GM19438 (cell line): ENCODE data around the gene MEGF11.

ENCODE experiments used
- ATAC-seq: cut with Tn5 transposase; IDR thresholded peaks from one replicate; pipeline ENCODE4 v1.9.1; 2021; ENCODE audit warnings: low read depth; ENCODE audit not compliant: unreplicated experiment

Gene MEGF11

DNA sequence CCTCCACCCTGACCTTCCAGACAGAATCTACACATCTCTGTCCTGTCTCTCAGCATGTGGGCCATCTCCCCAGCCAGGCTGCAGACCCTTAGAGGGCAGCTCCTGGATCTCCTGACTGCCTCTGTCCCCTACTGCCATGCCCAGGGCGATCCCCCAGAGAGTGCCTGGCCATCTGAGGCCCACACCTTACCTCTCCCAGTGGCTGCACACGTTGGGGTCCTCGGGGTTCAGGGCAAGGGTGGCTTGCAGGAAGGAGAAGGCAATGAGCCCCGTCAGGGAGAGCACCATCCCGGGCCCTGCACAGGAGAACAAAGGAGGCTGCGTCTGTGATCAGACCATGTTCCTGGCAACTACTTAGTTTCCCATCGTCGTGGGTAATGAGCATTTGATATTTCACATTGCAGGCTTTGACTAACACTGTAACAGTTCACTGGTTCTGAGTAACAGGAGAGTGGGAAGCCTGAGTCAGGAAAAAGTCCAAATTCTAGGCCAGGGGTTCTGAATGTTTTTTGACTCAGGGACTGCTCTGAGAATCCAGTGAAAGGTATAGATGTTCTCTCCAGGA, 125.4 kb downstream of the MEGF11 start:
- ATAC-seq: no peak

GRCh38 chr15:66126456-66126855, 127.1 kb downstream of the MEGF11 start:
- no peak for ATAC-seq

GRCh38 chr15:66126031-66126441, 127.5 kb downstream of the MEGF11 start:
- no peak for ATAC-seq

DNA sequence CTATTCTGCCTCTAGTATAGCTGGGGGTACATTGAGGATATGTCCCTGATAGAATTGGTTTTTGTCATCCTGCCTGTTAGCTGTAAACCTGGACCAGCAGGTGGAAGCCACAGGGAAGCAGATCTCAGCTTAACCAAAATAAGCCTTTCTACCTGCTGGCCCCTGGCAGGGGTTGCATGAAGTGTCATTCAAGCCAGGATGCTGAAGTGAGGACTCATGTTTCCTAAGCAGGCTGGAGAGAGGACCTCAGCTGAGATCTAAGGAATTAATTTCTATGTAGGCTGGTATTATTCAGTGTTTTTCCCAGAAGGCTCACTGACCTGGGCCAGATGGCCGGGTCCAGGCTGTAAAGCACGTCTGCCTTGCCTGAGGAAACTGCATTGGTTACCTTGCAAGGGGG, 128.9 kb downstream of the MEGF11 start:
- no peak for ATAC-seq

DNA sequence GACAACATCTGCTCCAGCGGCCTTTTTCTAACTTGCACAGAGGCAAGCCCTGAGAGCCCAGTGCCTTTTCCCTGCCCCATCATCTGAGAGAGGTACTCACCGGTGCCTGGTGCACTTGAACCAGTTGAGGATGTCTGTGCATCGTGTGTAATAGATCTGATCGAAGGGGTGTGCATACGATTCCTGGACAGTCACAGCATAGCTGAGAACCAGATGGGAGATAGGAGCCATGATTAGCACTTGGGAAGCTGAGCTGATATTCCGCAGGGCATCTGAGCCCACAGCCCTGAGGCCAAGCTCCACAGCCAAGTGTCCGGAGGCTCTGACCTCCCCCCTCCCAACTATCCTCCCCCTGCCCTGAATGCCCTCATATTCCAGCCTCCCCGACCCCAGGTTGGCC, 129.8 kb downstream of the MEGF11 start:
- ATAC-seq: no peak

DNA sequence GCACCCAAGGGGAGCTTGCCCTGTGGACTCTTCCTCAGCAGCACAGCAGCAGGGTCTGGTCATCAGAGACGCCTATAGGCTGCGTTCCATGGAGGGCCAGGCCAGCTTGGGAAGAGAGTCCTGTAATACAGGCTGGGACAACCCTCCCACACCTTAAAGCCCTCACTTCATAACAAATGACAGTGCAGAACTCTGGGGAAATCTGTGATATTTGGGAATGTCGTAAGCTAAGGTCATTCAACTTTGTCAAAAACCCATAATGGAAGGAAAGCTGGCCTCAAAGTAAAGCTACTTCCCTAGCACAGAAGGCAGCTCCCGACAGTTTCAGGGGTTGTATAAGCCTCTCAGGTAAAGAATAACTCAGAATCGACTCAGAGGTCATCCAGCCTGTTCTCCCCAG, 133.1 kb downstream of the MEGF11 start:
- ATAC-seq: no peak

- ATAC-seq: no peak
Measured at GRCh38 chr15:66117841-66118240, 135.7 kb downstream of the MEGF11 start.

DNA sequence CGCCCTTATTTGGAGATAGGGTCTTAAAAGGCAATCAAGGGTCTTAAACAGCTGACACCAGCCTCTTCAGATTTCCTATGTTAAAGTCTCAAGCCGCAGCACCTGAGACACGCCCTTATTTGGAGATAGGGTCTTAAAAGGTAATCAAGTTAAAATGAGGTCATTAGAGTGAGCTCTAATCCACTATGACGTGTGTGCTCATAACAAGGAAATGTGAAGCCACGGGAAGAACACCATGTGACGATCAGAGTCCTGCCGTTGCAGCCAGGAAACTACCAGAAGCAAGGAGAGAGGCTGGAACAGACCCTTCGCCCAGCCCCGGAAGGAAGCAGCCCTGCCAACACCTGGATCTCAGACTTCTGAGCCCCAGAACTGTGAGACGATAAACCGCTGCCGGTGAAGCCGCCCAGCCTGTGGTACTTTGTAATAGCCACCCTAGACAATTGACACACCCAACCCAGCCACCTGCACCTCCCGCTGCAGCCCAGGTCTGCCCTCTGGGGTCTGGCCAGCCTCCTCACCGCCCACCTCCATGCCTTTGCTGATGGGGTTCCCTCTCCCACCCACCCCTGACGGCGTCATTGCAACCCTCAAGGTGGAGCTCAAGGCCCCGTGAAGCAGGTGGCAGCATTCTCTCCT, 137.9 kb downstream of the MEGF11 start:
- no peak for ATAC-seq

DNA sequence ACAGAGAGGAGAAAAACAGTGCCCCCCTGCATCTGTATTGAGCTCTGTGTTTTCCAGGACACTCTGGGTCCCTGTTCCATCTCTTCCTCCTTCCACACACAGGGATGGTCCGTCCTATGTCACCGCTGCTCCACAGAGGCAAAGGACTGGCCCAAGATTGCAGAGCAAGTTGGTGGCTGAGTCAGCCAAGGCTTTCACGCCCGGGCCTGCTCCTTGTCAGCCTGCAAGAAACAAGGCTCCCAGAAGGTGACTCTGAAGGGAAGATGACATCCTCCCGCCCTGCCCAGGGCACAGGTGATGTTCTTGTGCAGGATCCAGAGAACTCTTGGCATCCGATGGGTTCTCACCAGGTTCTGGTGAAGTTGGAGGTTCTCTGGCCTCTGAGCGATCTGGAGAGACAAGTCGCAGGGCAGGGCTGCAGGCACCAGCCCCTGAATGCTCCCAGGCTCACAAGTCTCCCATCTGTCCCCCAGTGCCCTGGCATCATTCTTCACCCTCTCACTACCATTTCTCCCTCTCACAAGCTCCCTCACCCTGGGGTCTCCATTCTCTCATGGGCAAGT, 138.6 kb downstream of the MEGF11 start:
- no peak for ATAC-seq

DNA sequence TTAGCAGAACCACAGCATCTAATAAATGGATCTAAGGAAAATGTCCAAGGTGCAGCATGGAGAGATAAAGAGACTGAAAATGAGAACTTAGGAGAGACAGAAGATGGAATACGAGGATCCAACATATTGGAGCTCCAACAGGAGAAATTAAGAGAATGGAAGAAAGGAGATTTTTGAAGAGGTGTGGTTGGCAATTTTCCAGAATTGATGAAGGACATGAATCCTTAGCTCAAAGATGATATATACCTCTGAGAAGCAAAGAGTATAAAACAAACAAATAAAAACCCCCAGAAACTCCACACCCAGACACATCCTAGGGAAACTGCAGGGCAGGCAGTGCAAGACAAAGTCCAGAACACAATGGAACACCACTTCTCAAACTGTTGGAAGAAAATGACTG, 141.2 kb downstream of the MEGF11 start:
- ATAC-seq: no peak

DNA sequence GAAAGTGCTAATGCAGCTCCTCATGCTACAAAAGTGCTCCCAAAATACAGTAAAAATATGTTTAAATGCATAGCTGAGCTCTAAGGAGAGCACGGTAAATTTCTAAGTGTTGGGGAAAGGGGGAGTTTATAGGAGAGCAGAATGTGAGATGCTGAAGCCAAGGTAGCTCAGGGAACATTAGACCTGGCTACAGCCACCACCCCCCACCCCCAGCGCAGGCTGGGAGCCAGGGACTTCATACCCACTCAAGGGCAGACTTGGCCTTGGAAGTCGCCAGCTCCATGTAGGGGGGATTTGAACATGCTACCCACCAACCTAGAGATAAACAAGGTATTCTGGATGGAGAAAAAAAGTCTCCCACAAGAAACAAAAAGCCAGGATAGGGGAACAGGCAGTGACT, 142.2 kb downstream of the MEGF11 start:
- no peak for ATAC-seq

- no peak for ATAC-seq
Measured at GRCh38 chr15:66110864-66111263, 142.7 kb downstream of the MEGF11 start.

GRCh38 chr15:66109826-66110225, 143.7 kb downstream of the MEGF11 start:
- ATAC-seq: no peak

- ATAC-seq: no peak
Measured at GRCh38 chr15:66108483-66109265, 144.9 kb downstream of the MEGF11 start.

DNA sequence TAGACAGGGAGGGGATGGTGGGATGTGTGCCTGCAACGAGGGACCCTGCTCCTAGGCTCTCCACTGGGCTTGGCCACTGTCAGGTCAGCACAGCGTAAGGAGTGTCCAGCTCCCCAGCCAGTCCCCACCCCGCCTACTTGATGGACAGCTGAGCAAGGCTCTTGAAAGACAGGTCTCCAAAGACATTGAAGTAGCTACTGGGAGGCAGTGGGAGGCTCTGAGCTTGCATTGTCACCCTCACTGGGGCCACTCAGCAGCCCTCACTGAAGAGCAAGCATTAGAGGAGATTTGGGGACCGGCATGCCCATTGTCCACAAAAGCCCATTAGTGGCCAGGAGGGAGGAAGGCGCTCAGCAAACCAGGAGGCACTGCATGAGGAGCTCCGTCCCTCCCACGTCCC, 146.5 kb downstream of the MEGF11 start:
- no peak for ATAC-seq

GRCh38 chr15:66105286-66106265, 148.0 kb downstream of the MEGF11 start:
- ATAC-seq: no peak

DNA sequence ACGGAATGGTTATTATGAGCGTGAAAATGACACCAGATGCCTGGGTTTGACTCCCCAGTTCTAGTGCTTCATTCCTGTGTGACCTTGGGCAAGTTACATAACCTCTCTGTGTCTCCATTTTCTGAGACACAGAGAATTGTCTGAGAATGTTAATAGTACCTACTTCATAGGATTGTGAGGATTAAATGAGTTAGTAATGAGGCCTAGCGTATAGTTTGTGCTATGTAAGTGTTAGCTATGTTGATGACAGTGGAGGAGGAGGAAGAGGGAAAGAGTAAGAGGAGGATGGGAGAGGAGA, 150.3 kb downstream of the MEGF11 start:
- no peak for ATAC-seq

- no peak for ATAC-seq
Measured at GRCh38 chr15:66102563-66103292, 150.8 kb downstream of the MEGF11 start.

DNA sequence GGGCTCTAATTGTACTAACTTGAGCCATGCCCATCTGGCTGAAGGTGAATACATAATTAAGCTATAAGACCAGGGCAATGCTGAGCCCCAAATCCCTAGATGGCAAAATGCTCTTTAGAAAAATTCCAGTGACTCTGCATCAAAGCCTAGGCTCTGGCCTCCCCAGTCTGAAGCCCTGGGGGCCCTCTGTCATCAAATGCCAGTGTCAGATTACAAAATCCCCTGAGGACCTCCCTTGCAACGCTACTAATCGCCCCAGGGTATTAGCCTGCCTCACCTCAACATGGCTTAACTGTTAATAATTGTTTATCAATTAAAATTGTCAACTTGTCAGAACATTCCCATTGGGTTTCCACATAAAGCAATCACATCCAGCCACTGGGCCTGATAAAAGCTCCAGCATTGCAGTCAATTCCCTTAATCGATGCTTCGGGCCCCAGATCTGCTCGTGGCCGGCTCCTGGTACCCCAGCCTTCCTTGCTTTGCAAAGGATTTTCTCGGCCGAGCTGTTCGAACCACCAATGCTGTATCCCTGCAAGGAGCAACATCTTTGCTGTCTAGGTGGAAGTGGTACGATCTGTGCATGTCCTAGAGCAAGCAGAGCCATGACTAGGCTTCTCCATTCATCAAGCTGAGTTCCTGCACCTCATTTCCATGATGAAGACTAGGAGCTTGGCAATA, 151.7 kb downstream of the MEGF11 start:
- no peak for ATAC-seq
